Natural killer cell (primary cell): Measurements from ENCODE around the gene ZNF407. TPM values are rescaled to one million over a fixed set of nuclear protein-coding genes. Genes with fewer than 3 reads are reported as not detected.

Source experiments
- ATAC-seq, 3 donors: fragments of 150-1000 bp in 2 of 3; fragments of 200-7000 bp in 1 of 3; cut with Tn5 transposase; 1 replicate in 1 of 3; 2 replicates in 2 of 3; pipeline ENCODE4 v1.10.0; 2021; ENCODE audit warnings: mild to moderate bottlenecking in 2 of 3, moderate library complexity in 2 of 3
- DNase-seq, 2 donors: peaks; one replicate each; pipeline versions ENCODE4 v3.0.0 to v3.0.0-alpha.2; 2013 to 2021; ENCODE audit warnings: mixed read lengths in 1 of 2
- H3K27ac ChIP-seq: one replicate; pipeline ENCODE4 v1.5.1; 2013; ENCODE audit warnings: mild to moderate bottlenecking, low read length
- H3K27me3 ChIP-seq: one replicate; pipeline ENCODE4 v1.6.1; 2013; ENCODE audit warnings: low read length; ENCODE audit not compliant: control insufficient read depth, insufficient read depth
- H3K36me3 ChIP-seq: one replicate; pipeline ENCODE4 v1.6.1; 2013; ENCODE audit warnings: low read length; ENCODE audit not compliant: control insufficient read depth, insufficient read depth
- H3K4me1 ChIP-seq: one replicate; pipeline ENCODE4 v1.6.1; 2013; ENCODE audit warnings: low read length; ENCODE audit not compliant: control insufficient read depth, insufficient read depth
- H3K4me3 ChIP-seq: one replicate; pipeline ENCODE4 v1.5.1; 2013; ENCODE audit warnings: low read length
- H3K9me3 ChIP-seq: one replicate; pipeline ENCODE4 v1.6.1; 2013; ENCODE audit warnings: low read length; ENCODE audit not compliant: control insufficient read depth, insufficient read depth
- H3K27ac Mint-ChIP-seq, 2 donors: one replicate each; pipeline ENCODE4 v1.8.0; 2022; ENCODE audit warnings: mild to moderate bottlenecking in 2 of 2, mixed read lengths in 2 of 2, moderate library complexity in 1 of 2
- H3K27me3 Mint-ChIP-seq, 2 donors: one replicate each; pipeline ENCODE4 v1.8.0; 2022; ENCODE audit warnings: low read depth in 2 of 2, mixed read lengths in 2 of 2
- H3K36me3 Mint-ChIP-seq: one replicate; pipeline ENCODE4 v1.8.0; 2022; ENCODE audit warnings: mixed read lengths
- H3K4me1 Mint-ChIP-seq, 2 donors: one replicate each; pipeline ENCODE4 v1.8.0; 2022; ENCODE audit warnings: mixed read lengths in 2 of 2
- H3K4me3 Mint-ChIP-seq: one replicate; pipeline ENCODE4 v1.8.0; 2022; ENCODE audit warnings: mild to moderate bottlenecking, moderate library complexity, mixed read lengths
- H3K9me3 Mint-ChIP-seq, 2 donors: one replicate each; pipeline ENCODE4 v1.8.0; 2022; ENCODE audit warnings: mixed read lengths in 2 of 2
- CTCF ChIP-seq: fragments of 200-600 bp; IDR thresholded peaks from one replicate; pipeline ENCODE4 v1.8.0; 2022; ENCODE audit warnings: antibody characterized with exemption
- WGBS: methylation state at CpG from one replicate; pipeline ENCODE4 v1.1.7; 2013; ENCODE audit warnings: missing lambda C conversion rate; ENCODE audit not compliant: insufficient coverage; 5-methylcytosine and 5-hydroxymethylcytosine counted together
- intact Hi-C: fragments of 100-400 bp; cut with micrococcal nuclease; formaldehyde crosslinking; loops from one replicate; pipeline ENCODE4 v1.14.2; 2022
- total RNA-seq, 4 donors: library from RNA; stranded (reverse); fragments of 120-200 nt in 1 of 4; gene quantifications; one replicate each; pipeline versions ENCODE4 v1.2.3 to v1.2.4, GENCODE V29; 2013 to 2022

Gene ZNF407
- total RNA-seq, 3 donors from 2014 or later (not counting 1 experiment from before 2014, with no cell fraction given) = 28.4 to 36.7 (median 36.3) TPM

- no peaks in the 10 kb centered on the region for H3K27me3 ChIP-seq
- no peak for TF ChIP-seq CTCF
- DNase-seq = no peak
- WGBS = 92% methylated on average over 8 of the region's 8 CpGs
- no peaks in the 10 kb centered on the region for H3K27me3 Mint-ChIP-seq
- no peaks in the 10 kb centered on the region for H3K36me3 Mint-ChIP-seq
- no peak for ATAC-seq
- no peak overlapping the region for H3K4me3 Mint-ChIP-seq
- no peaks in the 10 kb centered on the region for H3K4me1 ChIP-seq
- H3K27ac ChIP-seq = no peak overlapping the region
- H3K4me3 ChIP-seq = no peak overlapping the region
- H3K36me3 ChIP-seq = no peaks in the 10 kb centered on the region
- H3K9me3 Mint-ChIP-seq = no peaks in the 10 kb centered on the region
- H3K4me1 Mint-ChIP-seq = no peaks in the 10 kb centered on the region
- no peaks in the 10 kb centered on the region for H3K9me3 ChIP-seq
- intact Hi-C loops = loop anchor here (2.0 to 5.0 kb wide), 3 partner anchors 716 to 1696 kb away; no protein-coding TSS in a partner anchor
- no peak overlapping the region for H3K27ac Mint-ChIP-seq
Measured at GRCh38 chr18:74651327-74652128, 53.9 kb downstream of the ZNF407 start.

DNA sequence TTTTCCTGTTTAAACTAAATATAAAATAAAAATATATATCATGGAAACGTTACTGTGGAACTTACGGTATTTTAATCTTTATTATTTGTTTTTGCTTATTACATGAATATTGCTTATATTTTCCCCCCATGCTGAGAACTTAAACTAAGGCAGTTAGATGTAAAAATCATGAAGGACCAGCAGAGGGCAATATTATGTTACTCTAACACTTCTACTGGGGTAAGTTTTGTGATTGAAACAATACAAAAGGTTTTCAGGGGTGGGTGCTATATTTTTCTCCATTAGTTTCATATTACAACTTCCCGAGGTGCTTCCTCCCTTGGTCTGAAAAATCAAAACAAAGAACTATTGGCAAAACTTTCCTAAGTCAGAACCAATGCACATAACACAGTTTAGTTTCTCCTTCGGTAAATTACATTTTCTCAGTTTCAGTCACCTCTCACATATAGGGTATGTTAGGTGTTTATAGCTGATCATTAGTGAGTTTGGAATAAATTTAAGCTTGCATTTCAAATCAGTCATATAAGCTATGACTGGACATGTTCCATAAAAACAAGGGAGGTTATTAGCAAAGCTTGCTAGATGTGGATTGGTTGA, 54.8 kb downstream of the ZNF407 start:
- intact Hi-C loops = loop anchor here (2.0 to 5.0 kb wide), 3 partner anchors 715 to 1695 kb away; no protein-coding TSS in a partner anchor
- ATAC-seq = peak in 2 of 3 donors; percentile 38 to 56
- Histone ChIP-seq H3K27me3 (no peaks in the 10 kb centered on the region), H3K36me3 (no peaks in the 10 kb centered on the region), H3K4me3 (no peak overlapping the region), H3K4me1 (no peaks in the 10 kb centered on the region), H3K27ac (no peak overlapping the region), H3K9me3 (no peaks in the 10 kb centered on the region)
- peak; percentile 58 for TF ChIP-seq CTCF
- Mint-ChIP-seq H3K4me1 (no peaks in the 10 kb centered on the region), H3K27me3 (no peaks in the 10 kb centered on the region), H3K9me3 (no peaks in the 10 kb centered on the region), H3K27ac (no peak overlapping the region), H3K4me3 (no peak overlapping the region), H3K36me3 (no peaks in the 10 kb centered on the region)
- 0% methylated on average over 1 of the region's 4 CpGs for WGBS
- peak in 1 of 2 donors; percentile 64 for DNase-seq

- DNase-seq = no peak
- Mint-ChIP-seq H3K36me3 (no peaks in the 10 kb centered on the region), H3K4me3 (no peak overlapping the region), H3K4me1 (no peaks in the 10 kb centered on the region), H3K27me3 (no peaks in the 10 kb centered on the region), H3K9me3 (no peaks in the 10 kb centered on the region), H3K27ac (no peak overlapping the region)
- no peak overlapping the region for H3K4me3 ChIP-seq
- H3K36me3 ChIP-seq = no peaks in the 10 kb centered on the region
- no peak for ATAC-seq
- intact Hi-C loops = loop anchor here (5.0 kb wide), 2 partner anchors 713 to 1693 kb away; no protein-coding TSS in a partner anchor
- H3K9me3 ChIP-seq = no peaks in the 10 kb centered on the region
- no CpG with 5 or more reads among the region's 2 CpGs for WGBS
- TF ChIP-seq CTCF = no peak
- H3K27ac ChIP-seq = no peak overlapping the region
- H3K27me3 ChIP-seq = no peaks in the 10 kb centered on the region
- H3K4me1 ChIP-seq = no peaks in the 10 kb centered on the region
Measured at GRCh38 chr18:74654638-74655037, 57.0 kb downstream of the ZNF407 start.
